Measurements from ENCODE around the gene TBC1D16.

The TBC1D16 gene

DNA sequence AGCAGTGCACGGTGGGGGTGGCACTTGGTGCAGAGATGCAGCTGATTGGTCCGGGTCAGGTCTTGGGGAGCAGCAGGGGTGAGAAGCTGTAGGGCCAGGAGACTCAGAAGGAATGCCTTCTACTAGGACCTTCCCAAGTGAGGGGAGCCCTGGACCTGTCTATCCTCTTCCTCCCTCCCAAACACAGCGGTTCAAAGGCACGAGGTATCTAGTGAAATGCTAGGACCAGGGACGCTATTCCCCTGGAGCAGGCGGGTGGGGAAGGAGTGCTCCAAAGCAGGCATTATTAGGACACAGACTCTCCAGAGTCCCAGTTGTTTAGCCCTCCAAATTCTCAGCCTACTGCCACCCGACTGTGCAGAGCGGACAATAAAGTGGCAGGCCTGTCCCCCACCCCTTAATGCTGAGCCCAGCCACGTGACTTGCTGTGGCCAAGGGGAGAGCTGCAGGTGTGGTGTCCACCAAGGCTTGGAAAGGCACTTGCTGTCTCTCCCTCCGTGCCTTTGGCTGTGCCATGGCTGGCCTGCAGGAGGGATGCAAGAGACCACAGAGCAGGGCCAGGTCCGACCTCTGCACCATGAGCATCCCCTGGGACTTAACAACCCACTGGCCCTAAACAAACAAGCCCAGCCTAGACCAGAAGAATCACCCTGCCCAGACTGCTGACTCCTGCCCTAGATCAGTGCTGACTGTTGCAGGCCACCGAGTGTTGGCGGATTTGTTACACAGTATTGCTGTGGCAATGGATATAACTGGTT, 97.2 kb downstream of the TBC1D16 start:
- no peak for DNase-seq (ENCODE audit: low read depth in 2 of 2)

DNA sequence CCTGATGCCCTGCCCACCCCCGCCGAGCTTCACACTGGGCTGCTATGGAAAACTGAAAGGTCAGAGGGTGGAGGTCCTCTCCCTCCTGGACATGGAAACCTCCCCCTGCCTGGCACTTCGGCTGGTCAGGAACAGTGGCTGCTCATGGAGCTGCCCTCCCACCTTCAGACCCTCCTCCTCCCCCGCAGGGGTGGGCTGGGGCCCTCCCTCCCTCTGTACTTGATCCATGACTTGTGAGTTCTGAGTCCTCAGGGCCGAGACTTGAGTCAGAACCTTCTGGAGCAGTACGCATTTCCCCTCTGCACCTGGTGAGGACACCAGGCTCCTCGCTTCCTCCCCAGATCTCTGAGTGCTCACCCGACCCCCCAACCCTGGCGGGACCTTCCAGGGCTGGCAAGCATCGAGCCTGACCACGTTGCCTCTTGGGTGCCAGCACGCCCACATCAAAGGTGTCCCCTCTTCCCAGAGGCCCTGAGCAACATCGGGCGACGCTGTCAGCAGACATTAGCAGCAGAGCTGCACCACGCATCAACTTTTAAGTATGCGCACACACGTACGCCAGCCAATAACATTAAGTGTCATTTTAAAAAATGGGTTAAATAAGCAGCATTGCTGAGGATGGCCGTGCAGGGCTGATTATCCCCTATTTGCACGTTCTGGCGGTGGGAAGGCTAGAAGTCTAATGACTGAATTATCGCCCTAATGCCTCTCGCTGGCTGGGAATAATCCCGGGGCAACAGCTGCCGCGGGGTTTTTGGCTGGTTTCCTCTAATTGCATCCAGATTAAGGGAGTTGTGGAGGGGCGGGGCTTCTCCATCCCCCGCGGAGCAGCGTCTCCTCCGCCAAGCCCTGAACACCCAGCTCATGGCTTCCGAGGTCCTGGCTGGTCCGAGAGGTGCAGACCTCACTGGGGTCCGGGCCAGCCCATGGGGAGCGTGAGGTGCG, 98.0 kb downstream of the TBC1D16 start:
- no peak for DNase-seq (ENCODE audit: low read depth in 2 of 2)

DNA sequence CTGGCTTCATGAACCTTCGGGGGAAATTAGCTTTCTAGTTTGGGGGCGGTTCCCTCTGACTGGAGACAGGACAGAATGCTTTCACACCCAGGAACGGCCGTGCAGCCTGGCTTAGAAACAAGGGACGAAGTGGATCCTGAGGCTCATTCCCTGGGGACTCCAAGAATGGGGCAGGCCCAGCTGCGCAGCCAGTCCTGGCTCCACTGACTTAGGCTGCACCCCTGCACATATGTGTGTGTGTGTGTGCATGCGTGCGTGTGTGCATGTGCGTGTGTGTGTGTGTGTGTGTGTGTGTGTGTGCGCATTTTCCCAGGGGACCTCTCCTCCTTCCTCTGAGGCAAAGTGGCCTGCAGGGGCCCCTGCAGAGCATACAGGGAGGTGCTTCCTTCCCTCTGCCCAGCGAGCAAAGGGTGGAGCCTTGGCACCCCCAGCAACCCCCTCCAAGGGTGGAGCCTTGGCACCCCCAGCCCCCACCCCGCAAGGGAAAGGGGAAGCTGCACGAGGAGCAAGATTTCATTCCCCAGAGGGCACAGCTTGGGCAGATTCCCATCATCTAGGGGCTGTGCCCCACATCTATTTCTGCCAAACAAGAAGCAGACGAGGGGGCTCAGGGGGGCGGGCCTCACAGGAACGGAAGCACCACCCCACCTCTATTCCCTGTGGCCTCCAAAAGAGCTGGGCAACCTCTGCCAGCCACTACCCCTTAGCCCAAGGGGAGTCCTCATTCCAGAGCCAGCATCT, 98.9 kb downstream of the TBC1D16 start:
- DNase-seq (ENCODE audit: low read depth in 2 of 2) = no peak

DNA sequence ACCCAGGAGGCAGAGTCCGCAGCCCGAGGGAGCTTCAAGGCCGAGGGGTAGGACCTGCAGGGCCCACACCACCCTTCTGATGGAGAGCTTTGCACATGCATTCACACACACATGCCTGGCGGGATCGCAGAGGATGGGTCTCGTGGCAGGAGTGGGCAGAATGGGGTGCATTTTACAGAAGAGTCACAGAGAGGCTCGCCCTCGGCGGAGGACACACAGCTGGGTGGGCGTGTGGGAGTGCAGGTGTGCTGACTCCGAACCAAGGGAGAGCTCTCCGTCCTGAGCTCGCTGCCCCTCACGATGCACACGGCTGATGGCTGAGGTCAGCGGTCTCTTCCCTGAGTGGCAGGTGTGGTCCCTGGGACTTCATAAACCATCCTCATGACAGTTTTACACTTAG, 99.6 kb downstream of the TBC1D16 start:
- no peak for DNase-seq (ENCODE audit: low read depth in 2 of 2)

DNA sequence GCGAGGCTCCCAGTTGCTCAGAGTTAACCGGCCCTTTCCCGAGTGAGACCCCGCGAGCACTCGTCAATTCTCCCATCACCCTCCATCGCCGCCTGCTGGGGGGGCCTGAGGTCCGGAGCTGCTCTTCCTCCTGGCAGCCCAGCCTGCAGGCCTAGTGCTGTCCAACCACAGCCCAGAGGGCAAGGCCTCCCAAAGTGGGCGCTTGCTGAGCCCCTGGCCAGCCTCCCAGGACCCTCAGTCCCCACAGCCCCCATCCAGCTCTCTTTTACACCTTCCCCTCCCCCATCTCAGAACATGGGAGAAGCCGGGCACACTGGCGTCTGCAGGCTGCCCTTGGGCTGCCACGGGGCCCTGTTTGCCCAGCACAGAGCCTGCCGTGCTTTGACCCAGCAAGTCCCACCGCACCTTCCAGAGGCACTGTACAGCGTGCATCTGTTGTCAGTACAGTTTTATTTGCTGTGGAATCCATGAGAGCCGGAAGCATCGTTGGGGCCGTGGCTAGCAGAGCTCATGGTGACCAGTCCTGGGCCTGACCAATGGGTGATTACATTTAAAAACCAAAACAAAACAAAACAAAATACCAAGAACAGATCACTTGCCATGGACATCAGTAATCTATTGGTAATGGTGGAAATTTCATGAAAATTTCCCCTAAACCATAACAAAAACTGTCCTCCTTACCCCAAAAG, 100.3 kb downstream of the TBC1D16 start:
- no peak for DNase-seq (ENCODE audit: low read depth in 2 of 2)

DNA sequence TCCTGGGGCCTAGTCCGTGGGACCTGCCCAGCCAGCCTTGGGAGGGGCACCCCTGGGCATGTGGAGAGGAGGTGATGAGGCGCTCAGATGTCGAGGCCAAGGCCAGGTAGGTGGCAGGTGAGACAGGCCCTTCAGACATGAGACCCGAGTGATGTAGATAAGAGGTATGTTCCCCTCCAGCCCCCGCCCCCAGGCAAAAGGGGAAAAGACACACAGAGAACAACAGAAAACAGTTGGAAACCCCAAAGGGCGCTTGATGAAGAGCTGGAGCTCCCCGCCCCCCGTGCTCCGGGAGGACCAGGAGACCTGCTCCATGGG, 101.1 kb downstream of the TBC1D16 start:
- no peak for DNase-seq (ENCODE audit: low read depth in 2 of 2)

DNA sequence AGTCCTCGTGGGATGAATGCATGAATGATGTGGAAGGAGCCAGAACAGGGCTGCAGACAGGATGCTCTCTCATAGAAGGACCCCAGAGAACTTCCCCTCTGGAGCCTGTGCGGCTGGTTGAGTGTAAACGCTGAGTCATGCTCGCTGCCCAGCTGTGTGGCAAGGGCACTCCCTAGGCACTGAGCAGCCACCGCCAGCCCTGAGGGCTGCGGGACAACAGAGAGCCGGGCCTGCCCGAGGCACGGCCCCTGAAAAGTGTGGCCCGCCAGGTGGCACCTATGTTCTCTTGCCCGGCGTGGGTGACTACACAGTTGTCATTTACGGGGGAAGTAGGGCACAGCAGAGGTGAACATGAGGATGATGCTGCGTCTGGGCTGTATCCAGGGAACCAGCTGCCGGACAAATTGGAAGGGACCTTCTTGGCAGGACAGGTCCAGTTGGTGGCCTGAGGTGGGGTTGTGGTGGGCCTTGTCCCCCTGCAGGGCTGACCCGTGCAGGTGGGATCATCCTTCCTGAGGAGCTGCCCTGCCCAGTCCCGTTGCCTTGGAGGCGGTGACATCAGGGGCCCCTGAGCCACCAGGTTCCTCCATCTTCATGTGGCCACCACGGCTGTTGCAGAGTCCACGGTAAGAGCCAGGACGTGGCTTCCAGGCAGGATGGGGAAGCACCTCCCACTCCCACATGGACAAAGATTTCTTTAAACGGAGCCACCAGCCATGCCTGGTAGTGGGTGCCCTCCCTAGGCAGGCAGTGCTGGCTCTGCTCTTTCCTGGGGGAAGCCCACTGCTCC, 101.6 kb downstream of the TBC1D16 start:
- no peak for DNase-seq (ENCODE audit: low read depth in 2 of 2)

DNA sequence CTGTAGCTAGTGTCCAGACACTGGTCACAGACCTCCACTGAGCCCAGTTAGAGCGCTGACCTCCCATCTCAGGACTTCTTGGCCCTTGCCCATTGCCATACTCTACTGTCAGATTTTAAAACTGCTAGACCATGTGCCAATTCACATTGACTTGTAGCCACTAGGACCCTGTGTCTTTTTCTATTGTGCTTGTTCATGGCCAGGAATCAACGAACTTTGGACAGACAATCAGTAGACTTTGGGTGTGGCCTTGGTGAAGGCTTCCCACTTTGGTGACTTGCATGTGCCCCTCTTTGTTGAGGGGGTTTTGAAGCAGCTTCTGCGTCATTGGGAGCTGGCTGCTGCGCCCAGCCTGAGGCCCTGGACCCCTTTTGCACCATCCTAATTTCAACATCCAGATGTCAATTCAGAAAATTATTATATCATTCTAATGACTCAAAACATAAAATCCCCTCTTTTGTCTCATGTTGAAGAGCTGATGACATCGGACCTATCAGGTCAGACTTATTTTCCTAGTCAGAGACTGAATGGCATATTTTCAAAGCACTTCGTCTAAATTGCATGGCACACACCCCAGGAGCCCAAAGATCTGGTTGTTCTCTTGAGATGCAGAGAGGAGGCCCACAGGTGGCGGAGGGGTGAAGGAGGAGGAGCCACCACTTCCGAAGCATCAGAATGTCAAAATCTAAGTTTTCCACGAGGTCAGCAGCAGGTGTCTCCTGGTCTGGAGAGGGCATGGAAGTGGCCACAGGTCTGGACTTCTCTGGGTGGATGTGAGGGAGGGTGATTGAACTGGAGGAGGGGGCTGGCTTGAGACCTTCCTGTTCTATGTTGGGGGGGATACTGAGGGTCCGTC, 103.0 kb downstream of the TBC1D16 start:
- no peak for DNase-seq (ENCODE audit: low read depth in 2 of 2)

DNA sequence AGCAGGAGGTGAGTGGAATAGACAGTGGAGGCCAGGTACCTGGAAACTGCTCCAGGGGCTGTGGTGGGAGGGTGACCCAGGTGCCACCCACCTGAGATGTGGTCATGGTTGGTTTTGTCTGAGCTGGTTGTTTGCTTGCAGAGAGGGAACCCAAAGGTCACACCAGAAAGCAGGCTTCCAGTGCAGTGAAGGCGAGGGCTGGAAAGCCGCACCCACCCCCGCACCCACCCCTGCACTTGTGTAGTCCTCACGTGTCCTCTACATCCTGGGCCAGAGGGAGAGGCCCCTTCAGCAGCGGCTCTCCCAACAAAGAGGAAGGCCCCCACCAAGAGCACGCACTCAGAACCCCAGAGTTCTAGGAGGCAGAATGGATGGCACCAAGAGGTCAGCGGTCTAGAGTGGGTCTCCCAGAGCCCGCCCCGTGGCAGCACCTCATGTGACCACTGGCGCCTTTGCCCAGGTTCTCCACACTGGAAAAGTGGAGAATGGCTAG, 103.8 kb downstream of the TBC1D16 start:
- no peak for DNase-seq (ENCODE audit: low read depth in 2 of 2)

DNA sequence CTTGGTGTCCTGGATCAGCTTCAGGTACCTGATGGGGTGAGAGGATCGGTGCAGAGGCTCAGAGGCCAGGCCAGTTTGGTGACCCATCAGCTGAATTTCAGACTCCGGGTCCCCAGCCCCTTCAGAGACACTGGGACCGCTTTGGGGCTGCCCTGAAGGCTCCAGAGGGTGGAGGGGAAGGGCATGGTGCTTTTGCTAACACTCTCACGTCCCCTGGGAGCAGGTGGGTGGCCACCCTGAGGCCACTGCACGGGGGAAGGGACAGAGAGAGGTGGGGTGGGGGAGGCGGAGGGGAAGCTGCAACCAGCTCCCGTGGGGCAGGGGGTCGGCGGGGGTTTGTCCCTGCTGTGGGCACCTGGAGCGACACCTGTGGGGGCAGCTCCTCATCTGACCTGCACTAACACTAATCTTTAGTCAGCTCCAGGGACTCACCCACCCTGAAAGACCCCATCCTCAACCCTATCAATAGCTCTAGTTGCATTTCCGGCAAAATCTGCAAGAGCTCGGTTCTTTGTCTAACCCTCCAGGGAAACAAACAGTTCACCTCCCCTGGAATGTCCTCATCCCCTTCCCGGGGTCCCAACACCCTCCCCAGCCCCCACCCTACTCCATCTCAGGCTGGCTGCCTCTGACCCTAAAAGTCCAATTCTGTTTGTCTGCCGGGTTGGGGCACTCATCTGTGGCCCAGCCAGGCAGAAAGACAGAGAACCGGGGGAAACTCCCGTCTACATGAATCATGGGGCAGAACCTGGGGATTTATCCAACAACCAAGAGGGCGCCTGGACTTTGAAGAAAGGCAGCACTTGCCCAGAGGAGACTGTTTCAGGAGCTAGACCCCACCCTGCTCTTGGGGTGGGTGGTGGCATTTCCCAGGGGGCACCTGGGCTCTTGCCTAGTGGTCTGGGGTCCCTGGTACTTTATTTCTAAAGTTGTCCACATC, 104.5 kb downstream of the TBC1D16 start:
- no peak for DNase-seq (ENCODE audit: low read depth in 2 of 2)

DNA sequence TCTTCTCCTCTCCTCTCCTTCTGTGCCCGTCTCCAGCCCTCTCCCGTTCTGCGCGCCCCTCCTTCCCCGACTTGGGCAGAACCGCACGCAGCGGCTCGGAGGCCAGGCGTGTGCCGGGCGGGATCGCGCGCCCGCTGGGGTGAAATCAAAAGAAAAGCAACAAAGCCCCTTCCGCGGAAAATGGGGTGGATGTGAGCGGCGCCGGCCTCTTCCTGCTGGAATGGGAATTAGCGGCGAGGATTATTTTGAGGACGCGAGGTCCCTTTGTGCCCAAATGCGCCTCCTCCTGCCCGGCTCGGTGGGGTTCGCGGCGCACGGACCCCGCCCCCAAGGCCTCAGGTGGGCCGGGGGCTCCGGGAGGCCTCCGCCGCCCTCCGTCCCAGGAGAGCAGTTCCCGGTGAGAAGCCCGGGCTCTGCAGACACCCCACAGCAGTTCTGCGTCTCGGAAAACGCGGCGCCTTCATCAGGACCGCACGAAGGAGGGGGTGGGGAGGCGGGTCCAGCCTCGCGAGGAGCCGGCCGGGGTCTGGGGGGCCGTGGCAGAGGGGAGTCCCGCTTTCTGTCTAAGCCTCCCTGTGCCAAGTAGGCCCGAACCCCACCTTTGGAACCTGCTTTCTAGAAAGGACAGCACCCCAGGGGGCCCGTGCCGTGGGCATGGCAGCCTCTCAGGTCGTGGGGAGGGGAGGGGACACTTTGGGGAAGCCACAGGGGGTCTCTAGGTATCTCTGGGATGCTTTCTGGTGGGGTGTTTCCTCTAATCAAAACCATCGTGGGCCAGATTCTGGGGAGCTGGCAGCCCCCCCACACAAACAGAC, 105.4 kb downstream of the TBC1D16 start:
- DNase-seq (ENCODE audit: low read depth in 2 of 2) = no peak

DNA sequence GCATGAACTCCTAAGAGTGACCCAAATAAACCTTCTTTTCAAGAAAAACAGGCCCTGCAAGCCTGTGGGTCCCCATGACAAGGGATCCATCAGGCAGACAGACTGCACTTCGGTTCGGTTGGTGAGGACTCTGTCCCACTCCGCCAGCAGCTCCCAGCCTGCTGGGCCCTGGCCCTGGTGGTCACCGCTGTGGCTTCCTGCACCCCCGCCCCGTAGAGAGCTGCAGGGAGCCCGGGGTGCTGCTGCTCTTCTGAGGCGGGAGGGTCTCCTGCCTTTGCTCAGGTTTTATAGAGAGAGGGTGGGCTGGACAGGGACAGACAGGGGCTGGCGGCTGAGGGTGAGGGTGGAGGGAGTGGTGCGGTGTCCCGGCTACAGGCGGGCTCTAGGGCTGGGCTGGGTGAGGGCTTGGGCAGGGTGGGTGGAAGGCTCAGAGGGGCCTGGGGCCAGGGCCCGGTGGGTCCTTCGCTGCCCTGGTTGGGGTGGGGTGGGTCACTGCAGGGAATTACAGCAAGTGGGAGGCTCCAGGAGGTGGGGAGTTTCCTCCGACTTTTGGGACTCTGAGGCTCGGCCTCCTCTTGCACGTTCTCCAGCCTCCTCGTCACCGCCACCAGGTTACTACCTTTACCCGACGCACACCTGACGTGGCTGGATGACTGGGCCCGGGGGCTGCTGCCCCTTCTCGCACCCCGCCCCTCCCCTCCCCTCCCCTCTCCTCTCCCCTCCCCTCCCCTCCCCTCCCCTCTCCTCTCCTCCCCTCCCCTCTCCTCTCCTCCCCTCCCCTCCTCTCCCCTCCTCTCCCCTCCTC, 106.2 kb downstream of the TBC1D16 start:
- no peak for DNase-seq (ENCODE audit: low read depth in 2 of 2)

DNA sequence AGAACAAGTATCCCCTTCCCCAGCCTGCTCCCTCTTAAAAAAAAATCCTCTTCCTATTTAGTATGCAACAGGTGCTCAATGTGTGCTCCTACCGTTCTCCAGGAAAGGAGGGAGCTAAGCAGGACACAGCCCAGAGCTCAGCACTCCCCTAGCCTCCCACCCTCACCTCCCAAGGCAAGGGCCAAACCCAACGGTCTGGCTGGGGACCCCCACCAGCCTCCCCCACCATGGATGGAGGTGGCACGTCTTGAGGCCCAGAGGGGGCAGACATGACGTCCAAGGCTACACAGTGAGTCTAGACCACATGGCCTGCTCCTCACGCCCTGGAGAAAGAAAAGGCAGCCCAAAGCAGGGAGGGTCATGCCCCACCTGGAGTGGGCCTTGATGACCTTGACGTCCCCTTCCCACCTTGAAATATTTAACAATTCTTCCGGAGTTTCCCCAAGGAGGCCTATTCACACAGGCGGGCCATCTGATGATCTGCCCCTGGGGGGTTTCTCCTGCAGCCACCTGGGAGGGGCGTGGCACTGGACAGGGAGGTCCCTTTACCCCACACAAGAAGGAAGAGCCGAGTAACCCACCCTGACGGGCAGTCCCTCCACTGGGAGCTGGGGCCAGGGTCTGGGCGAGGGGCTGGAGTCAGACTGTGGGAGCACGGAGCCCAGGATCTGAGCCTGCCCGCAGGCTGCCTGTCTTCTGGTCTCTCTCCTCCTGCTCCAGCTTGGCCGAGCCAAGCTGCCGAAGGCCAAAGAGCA, 107.0 kb downstream of the TBC1D16 start:
- no peak for DNase-seq (ENCODE audit: low read depth in 2 of 2)

DNA sequence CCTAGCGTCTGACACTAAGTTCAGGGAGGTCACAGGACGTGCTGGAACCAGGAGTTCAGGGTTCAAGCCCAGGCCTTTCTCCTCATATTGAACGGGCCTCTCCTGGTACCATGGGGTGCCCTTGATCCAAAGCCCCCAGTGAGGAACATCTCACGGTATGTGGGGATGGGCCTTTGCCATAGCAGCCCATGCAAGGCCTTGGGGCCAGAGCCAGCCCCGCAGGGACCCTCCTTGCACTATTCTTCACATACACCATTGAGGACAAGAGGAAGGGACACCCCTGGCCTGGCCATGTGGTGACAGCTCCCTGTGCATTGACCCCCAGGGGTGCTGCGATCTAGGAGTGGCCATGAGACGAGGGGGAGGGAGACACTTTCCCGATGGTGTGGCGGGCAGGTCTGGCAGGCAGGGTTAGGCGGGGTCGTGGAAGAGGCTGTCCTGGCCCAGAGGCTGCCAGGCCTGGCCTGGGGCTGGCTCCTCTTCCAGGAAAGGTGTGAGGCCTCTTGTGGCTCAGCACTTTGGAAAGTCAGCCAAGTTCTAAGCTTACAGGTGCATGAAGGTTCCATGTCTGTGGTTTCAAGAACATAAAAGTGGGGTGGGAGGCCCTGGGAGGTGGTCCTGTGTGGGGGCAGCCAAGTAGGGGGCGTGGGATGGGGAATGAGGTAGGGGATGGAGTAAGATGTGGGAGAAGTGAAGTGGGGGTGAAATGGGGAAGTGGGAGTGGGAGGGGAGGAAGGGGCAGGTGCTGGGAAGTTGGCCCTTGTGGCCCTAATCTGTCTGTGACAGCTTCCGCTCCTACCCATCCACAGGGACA, 107.8 kb downstream of the TBC1D16 start:
- no peak for DNase-seq (ENCODE audit: low read depth in 2 of 2)

DNA sequence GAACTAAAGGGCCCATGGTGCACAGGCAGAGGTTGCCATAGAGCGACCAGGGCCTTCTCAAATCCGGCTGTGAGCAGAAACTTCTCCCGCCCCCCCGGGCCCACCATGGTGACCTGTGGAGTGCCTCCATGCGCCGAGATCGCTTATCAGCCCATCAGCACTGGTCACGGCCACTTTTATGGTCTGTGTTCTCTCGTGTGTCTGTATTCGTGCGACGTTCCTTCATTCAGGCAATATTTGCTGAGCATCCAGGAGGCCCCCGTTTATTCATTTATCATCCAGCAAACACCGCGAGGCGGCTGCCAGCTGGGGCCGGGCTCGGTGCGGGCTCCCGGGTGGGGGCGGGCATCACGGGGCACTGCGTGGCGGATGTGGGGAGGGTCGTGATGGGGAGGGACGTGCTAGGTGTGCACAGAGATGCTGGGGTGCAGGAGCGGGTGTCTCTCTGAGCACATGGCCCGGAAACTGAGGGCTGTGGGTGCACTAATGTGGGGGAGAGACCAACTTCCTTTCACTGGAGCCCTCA, 108.5 kb downstream of the TBC1D16 start:
- no peak for DNase-seq (ENCODE audit: low read depth in 2 of 2)

All from stimulated activated CD8-positive, alpha-beta memory T cell treated with anti-CD3 and anti-CD28 coated beads, Interleukin-7, amount 100 ng/mL, for 4 hours (primary cell).